Activated CD4-positive, CD25-positive, alpha-beta regulatory T cell treated with anti-CD3 and anti-CD28 coated beads, Interleukin-2, amount 50 U/mL, for 24 hours (primary cell): ENCODE data around the gene RGS12.
A peak's percentile ranks its signal among the peaks of the same experiment; 100 is the strongest.
"Not testable (repeated sequence)": the region's sequence is repeated elsewhere in the genome, so short reads cannot be mapped to it uniquely, and the experiment has no call there.

Experiments
- ATAC-seq, 2 donors: fragments of 150-1000 bp; cut with Tn5 transposase; one replicate each; pipeline ENCODE4 v1.10.0; 2021; ENCODE audit warnings: mild to moderate bottlenecking in 1 of 2, moderate library complexity in 1 of 2

The RGS12 gene

DNA sequence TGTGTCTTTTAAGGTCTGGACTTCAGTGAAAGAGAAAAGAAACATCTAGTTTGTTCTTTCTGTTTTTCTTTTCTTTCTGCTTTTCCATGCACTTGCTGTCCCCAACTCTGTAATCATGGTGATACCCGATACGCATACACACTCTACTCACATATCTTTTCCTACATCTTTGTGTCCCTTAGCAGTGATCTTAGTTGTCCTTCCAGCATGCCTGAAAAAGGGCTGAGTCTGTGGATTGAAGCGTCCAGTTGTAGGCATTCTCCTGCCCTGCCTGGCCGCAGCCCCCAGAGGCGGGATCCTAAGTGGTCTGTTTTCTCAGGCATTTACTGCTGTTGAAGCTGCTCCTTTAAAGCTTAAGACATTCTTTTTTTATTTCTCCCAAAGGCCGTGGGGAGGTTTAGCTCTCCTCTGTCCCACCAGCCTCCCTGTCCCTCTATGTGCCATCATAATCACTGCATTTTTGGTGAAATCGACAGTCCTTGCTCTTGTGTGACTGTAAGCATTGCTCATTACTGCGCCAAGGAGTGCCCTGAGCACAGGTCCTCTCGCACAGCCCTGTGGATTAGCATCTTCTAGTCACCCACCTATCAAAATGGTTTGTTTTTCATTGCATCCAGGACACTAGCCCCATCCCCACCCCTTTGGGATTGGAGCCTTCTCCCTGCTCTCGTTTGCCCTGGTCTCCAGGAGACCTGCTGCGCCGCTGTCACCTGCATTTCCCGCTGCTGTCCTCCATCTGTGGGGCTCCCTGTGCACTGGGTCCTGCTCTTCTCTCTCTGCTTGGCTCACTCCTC lies 4.4 kb downstream of the RGS12 start:
- no peak for ATAC-seq

DNA sequence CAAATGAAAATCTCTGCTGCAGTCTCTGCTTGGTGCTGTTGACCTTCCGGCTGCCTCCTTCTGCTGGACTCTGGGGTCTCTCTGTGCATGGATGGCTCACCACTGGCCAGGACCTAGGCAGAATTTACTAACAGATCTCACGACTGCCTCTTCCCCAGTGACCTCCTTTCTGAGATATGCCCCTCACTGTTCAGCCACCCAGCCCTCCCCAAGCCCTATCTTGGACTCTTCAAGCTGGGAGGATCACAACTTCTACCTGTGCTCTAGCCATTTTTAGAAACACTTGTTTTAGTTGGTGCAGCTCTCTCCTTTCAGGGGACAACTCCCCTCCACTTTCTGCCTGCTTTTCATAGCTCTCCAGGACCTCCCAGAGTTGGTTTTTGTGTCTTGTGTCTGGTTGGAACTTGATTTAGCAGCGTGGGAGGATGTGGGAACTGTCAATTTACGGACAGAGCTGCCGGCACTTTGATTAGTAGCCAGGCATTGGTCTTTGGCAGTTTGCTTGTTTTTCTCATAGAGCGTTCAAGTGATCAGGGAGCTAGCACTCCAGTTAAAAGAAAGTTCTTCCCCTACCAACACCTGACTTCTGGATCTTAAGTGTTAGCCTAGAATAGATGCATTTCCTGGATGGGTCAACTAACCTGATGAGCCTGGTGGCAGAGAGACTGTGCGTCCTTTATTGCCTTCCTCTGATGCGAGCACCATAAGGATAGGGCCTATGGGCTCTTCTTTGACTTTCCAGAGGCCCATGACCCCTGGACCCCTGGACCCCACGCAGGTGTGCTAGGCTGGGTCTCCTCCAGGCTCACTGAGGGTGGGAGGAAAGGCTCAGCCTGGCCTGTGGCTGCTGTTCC lies 6.5 kb downstream of the RGS12 start:
- ATAC-seq: no peak

DNA sequence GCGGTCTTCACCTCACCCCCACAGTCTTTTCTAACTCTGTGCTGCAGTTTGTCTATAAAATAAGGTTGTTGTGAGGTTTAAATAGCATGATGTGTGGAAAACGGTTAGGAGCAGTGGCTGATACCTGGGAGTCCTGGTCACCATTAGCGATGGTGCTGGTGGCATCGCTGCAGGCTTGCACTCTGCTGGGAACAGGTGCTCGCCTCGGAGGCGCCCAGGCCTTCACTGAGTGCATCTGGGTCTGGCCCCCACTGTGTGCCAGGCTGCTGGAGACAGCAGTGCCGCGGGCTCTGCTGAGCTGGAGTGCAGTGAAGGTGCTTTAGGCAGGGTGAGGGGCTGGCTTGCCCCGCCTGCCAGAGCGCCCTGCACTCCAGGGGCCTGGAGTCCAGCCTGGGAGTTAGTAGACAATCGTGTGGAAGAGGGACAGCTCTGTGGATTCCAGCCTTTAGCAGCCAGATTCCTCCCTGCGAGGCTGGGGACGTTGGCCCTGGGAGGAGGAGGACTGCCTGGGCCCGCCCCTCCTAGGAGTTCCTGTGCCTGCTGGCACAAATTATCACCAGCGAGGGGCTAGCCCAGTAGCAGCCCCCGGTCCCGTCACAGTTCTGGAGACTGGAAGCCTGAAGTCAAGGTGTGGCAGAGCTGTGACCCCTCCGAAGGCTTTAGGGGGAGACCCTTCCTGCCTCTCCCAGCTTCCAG lies 7.3 kb downstream of the RGS12 start:
- no peak for ATAC-seq

GRCh38 chr4:3300882-3301281 lies 8.1 kb downstream of the RGS12 start:
- ATAC-seq: not testable (repeated sequence)

- ATAC-seq: no peak
Measured at GRCh38 chr4:3301450-3302172, 8.8 kb downstream of the RGS12 start.

DNA sequence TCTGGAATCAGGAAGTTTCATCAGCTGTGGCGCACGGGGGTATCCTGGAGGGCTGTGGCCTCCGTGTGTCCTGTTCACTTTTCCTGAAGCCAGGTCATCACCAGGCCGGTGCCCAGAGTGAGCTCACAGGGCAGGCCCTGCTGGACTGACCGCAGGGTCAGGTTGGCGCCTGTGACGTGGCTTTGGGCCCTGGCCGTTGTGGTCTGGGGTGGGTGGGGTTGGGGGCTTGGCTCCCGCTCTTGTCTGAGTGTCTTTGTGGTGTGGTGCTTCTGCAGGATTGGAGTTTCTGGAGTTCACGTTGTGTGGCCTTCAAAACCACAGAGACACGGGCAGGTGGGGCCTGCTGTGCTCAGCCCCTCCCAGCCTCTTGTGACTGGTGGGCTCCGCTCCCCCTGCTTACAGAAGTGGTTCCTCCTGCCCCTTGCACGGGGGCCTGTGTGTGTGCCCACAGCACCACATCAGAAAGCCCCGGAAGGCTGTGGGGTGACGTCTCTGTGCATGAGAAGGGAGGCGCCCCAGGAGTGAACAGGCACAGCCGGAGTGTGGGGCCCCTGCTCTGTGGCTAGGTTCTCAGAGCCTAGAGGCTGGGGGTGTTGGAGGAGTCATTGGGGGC lies 9.5 kb downstream of the RGS12 start:
- ATAC-seq: peak; percentile 93 to 94

DNA sequence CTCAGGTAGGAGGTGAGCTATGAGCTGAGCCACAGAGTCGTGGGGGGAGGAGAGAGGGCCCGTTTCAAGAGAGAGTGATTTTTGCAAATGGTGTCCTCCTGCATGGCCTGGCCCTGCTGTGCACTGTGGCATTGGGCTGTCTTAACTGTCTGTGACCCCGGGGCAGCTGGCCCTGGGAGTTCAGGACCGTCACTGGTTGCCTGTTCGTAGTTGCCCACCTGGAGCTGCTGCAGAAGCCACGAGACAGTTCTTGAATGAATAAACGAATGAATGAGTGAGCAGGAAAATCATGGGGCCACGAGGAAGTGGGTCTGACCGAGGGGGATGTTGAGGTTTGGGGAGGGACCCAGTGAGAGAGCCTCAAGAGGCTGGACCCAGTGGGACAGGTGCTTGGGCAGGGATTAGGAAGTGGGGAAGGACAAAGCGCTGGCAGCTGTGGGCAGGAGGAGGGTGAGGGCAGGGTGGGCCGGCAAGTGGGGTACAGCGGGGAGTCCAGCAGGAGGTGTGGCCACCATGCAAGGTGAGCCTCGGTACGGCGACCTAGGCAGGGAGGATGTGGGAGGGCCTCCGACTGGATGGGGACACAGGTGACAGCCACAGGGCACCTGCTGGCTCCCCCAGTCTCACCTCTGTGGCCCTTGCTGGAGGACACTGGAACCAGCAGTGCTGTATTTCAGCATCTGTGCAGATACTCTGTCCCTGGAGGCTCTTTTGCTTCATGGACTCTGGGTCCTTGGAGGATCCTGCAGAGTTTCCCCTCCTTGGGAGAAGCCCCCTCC lies 10.2 kb downstream of the RGS12 start:
- no peak for ATAC-seq

- ATAC-seq: no peak
Measured at GRCh38 chr4:3303565-3303824, 10.7 kb downstream of the RGS12 start.

DNA sequence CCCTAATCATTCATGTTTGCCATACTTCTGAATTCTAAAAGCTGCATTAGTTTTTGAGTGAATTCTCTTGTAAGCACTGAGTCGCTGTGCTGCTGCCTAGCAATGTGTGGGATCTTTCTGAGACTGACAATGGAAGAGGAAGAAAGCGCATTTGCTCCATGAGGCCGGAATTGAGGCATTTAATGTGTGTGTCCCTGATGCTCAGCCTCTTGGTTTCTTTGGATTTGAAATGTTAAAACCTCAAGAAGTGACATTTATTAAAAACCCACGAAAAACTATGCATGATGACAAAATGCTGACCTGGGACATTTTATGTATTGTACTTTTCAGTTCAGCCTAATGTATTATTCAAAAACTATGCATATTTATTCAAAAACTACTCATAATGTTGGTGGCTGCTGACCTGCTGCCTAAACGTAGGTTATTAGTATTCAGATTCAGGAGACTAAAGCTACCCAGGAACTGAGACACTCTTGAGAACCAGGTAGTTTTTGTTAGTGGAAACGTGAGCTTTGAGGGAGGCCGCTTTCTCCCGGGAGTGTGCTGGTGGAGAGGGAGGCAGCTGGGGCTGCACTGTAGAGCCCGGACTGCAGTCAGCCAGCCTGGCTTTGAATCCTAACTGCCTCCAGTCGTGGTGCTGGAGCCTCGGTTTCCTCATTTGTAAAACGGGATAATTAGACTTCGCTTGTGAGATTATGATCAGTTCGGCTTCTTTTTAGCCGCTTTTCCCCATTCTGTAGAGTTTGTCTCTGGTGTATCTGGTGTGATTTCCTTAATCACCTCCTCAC lies 11.3 kb downstream of the RGS12 start:
- ATAC-seq: no peak

- ATAC-seq: no peak
Measured at GRCh38 chr4:3304831-3305609, 12.2 kb downstream of the RGS12 start.

DNA sequence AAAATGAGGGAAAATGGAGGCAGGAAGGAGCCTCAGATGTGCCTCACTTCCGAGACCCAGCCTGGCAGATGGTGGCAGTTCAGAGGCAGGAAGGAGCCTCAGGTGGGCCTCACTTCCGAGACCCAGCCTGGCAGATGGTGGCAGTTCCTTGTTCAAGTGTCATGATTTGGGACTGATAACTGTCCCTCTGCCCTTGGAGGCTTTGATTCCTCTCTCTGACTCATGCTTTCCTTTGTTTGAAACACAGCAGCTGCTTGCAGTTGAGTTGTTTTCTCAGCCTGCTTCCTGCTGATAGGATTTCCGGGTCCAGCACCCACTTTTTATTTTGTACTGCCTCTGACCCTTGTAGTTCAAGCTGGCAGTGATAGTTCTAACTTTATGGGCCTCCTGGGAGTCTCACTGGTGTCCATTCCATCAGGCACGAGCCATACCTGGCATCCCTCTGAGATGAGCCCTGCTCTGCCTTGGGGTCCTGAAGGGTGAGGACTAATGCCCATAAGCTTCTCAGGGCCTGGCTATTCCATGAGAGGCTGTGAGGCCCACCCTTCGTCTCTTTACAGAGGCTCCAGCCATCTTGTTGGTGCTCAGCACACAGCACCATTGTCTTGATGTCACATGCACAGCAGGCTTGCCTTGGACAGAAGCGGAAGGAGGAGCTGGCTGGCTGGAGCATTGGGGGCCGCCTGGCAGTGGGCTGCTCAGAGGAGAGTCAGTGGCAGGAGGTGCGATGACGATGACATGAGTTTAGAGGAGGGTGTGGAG lies 13.0 kb downstream of the RGS12 start:
- ATAC-seq: no peak

- no peak for ATAC-seq
Measured at GRCh38 chr4:3306450-3306849, 13.6 kb downstream of the RGS12 start.

GRCh38 chr4:3307060-3307459 lies 14.2 kb downstream of the RGS12 start:
- no peak for ATAC-seq

DNA sequence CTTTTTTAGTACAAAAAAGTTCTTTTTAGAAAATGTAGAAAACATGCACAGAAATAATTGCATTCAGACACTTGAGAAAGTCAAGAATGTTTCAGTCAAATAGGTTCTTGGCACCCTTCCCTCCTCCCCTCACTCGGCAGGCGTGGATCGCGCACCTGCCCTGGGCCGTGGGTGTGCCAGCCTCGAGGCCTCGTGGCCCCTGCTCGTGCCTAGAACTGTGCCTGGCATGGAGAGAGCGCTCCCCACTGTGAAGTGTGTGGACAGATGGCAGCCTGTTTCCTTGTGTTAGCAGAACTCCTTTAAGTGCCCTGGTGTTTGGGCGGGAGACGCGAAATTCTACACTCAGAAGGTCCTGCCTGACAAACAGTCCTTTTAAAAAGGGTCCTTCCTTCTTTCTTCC lies 14.7 kb downstream of the RGS12 start:
- no peak for ATAC-seq

DNA sequence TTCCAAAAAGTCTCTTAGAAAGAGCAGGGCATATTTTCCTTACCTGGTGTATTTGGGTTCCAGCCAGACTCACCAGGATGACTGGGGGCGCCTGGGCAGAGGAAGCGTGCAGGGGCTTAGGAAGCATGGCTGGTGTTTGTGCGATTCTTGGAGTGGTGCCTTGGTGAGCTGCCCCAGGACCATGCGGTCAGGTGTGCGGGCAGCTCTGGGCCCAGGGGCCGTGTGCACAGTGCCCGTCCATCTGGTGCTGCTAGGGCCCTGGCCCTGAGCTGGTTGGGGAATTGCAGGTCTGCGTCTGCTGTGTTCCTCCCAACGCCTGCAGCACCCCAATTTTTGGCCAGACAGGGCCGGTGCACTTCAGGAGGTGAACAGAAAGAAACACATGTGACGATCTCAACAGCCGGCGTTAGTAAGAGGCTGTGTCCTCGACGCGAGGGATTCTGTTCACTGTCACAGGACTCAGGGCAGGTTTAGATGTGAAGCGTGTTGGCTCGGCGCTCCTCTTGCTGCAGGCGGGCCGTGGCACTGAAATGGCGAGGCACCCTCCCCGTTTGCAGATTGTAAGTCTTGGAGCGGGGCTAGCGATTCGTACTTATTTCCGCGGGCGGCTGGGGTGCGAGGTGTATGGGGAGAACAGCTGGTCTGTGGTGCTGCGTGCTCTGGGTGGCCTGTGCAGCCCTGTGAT lies 15.2 kb downstream of the RGS12 start:
- no peak for ATAC-seq

- no peak for ATAC-seq
Measured at GRCh38 chr4:3308691-3309090, 15.9 kb downstream of the RGS12 start.

- no peak for ATAC-seq
Measured at GRCh38 chr4:3310301-3311094, 17.7 kb downstream of the RGS12 start.

DNA sequence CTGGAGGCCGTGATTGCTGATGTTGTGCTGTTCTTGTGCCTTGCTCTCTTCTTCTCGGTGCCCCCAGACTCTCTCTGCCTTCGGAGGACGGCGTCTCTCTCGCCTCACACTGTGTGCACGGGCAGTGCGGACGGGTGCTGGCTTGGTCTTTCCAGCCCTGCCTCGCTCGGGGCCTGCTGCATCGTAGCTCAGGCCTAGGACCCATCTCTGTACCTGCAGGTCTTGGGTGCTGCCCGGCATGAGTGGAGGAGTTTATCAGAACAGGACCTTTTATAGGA lies 18.2 kb downstream of the RGS12 start:
- ATAC-seq: no peak
